Measurements from ENCODE around the gene PLA1A. TPM values are rescaled to one million over a fixed set of nuclear protein-coding genes. Genes with fewer than 3 reads are reported as not detected.

PLA1A gene
- total and polyA plus RNA-seq, 8 donors, result 1.1 to 16.9 (median 3.3) TPM; not detected in 2

DNA sequence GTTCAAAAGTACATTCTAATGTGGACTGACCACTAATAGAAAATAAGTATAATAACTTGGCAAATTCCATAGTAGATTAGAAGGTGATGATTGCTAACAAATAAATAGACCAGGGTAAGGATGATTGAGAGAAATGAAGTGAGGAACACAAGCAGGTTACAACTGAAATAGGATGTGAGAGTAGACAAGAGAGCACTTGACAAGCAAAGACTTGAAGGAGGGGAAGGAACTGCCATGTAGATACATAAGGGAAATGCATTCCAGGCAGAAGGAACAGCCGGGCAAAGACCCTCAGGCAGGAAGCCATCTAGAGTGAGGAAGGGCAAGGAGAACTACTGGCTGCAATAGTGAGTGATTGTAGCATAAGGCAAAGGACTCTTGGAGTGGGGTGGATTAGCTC, 5.0 kb downstream of the PLA1A start:
- DNase-seq, result no peak
- H3K9me3 ChIP-seq, result no peaks in the 10 kb centered on the region
- TF ChIP-seq POLR2A (IDR thresholded peaks at IDR 0.05), result no peak
- no peak for TF ChIP-seq EP300 (IDR thresholded peaks at IDR 0.05)
- TF ChIP-seq, protein P1, sequence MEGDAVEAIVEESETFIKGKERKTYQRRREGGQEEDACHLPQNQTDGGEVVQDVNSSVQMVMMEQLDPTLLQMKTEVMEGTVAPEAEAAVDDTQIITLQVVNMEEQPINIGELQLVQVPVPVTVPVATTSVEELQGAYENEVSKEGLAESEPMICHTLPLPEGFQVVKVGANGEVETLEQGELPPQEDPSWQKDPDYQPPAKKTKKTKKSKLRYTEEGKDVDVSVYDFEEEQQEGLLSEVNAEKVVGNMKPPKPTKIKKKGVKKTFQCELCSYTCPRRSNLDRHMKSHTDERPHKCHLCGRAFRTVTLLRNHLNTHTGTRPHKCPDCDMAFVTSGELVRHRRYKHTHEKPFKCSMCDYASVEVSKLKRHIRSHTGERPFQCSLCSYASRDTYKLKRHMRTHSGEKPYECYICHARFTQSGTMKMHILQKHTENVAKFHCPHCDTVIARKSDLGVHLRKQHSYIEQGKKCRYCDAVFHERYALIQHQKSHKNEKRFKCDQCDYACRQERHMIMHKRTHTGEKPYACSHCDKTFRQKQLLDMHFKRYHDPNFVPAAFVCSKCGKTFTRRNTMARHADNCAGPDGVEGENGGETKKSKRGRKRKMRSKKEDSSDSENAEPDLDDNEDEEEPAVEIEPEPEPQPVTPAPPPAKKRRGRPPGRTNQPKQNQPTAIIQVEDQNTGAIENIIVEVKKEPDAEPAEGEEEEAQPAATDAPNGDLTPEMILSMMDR (IDR thresholded peaks at IDR 0.05), result no peak
- TF ChIP-seq POLR2AphosphoS5 (IDR thresholded peaks at IDR 0.05), result no peak
- no peaks in the 10 kb centered on the region for H3K27me3 ChIP-seq
- H3K4me3 ChIP-seq, result no peak overlapping the region
- no peaks in the 10 kb centered on the region for H3K36me3 ChIP-seq
- intact Hi-C loops (cut with DNase I; ENCODE audit: low total_unique reads), result no loop called here
- 63 to 79% (median 72%) methylated on average over 1 of the region's 1 CpG for WGBS, 5 donors
- peak overlapping the region in 1 of 5 donors; percentile 26 for H3K27ac ChIP-seq
- peaks cover 3 to 12% (median 7%) of the 10 kb centered on the region in 4 donors for H3K4me1 ChIP-seq

DNA sequence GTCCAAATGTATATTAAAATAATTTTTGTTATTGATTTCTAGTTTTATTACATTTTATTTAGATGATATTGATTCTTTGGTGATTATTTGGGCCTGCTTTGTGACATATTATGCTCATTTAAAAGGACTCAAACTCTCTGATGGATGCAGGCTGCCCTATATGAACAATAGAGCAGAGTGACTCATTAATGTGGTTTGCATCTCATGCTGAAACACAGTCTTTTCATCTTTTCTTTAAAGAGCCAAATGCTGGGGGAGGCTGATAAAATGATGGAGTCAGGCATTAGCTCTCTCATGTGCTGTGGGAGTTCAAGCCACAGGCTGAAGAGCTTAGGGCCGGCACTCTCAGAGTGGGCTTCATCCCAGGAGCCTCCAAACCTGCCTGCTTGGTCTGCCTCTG, 7.2 kb downstream of the PLA1A start:
- H3K9me3 ChIP-seq, result no peaks in the 10 kb centered on the region
- no peak for DNase-seq
- no peaks in the 10 kb centered on the region for H3K27me3 ChIP-seq
- H3K4me3 ChIP-seq, result no peak overlapping the region
- H3K27ac ChIP-seq, result no peak overlapping the region
- intact Hi-C loops (cut with DNase I; ENCODE audit: low total_unique reads), result no loop called here
- H3K4me1 ChIP-seq, result peaks cover 0 to 5% (median 2%) of the 10 kb centered on the region in 4 donors
- WGBS, 5 donors, result 76 to 100% (median 92%) methylated on average over 1 of the region's 1 CpG
- TF ChIP-seq, protein P1 (IDR thresholded peaks at IDR 0.05), result no peak
- no peak for TF ChIP-seq EP300 (IDR thresholded peaks at IDR 0.05)
- no peak for TF ChIP-seq POLR2A (IDR thresholded peaks at IDR 0.05)
- no peak for TF ChIP-seq POLR2AphosphoS5 (IDR thresholded peaks at IDR 0.05)
- no peaks in the 10 kb centered on the region for H3K36me3 ChIP-seq

DNA sequence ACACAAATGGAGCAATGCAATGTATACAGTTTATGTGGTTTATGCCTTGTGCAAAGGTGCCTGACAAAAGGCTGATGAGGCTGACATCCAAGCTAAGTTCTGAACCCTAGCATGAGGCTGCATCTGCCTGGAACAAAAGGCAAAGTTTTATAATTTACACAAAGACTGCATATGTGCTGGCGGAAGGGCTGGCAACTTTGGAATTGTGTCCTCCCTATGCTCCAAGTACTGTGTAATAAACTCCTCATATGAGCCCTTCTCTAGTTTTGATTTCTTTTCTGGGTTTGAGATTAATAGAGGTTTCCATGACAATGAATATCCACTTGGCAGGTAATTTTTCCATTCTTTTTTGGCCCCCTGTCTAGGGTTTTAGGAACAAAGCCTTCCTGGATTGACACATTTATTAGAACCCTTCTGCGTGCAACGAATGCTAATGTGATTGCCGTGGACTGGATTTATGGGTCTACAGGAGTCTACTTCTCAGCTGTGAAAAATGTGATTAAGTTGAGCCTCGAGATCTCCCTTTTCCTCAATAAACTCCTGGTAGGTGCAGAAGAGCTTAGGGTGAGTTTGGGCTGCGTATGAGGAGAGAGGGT, 10.8 kb downstream of the PLA1A start:
- Histone ChIP-seq H3K4me1 (no peaks in the 10 kb centered on the region), H3K36me3 (no peaks in the 10 kb centered on the region), H3K4me3 (no peak overlapping the region), H3K27me3 (no peaks in the 10 kb centered on the region), H3K9me3 (no peaks in the 10 kb centered on the region), H3K27ac (no peak overlapping the region)
- WGBS, 5 donors, result 88 to 94% (median 89%) methylated on average over 6 of the region's 6 CpGs
- intact Hi-C loops (cut with DNase I; ENCODE audit: low total_unique reads), result no loop called here
- TF ChIP-seq POLR2AphosphoS5 (IDR thresholded peaks at IDR 0.05) (no peak), POLR2A (IDR thresholded peaks at IDR 0.05) (no peak), EP300 (IDR thresholded peaks at IDR 0.05) (no peak)
- TF ChIP-seq, protein P1 (IDR thresholded peaks at IDR 0.05), result no peak
- no peak for DNase-seq

DNA sequence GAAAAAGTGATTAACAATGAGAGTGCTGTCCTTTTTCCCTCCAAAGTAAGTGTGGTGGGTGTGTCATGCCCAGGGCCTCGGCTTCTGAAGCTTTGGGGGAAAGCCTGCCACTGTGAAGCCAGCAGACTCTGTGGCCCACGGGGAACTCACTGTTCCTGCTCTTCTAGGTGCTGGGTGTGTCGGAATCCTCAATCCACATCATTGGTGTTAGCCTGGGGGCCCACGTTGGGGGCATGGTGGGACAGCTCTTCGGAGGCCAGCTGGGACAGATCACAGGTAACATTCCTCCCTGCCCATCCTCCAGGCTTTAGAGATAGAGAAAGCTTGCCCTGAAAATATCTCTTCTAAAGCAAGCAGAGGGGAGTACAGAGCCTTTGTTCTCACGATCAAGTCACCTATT, 11.6 kb downstream of the PLA1A start:
- 48 to 66% (median 55%) methylated on average over 3 to 6 of the region's 6 CpGs for WGBS, 5 donors
- H3K27ac ChIP-seq, result no peak overlapping the region
- no peak for DNase-seq

More for the DNA sequence above, 11.6 kb downstream of the PLA1A start:
- Histone ChIP-seq H3K4me3 (no peak overlapping the region), H3K4me1 (no peaks in the 10 kb centered on the region), H3K36me3 (no peaks in the 10 kb centered on the region), H3K27me3 (no peaks in the 10 kb centered on the region), H3K9me3 (no peaks in the 10 kb centered on the region)
- intact Hi-C loops (cut with DNase I; ENCODE audit: low total_unique reads), result no loop called here
- TF ChIP-seq EP300 (IDR thresholded peaks at IDR 0.05), result no peak
- TF ChIP-seq, protein P1 (IDR thresholded peaks at IDR 0.05), result no peak
- TF ChIP-seq POLR2AphosphoS5 (IDR thresholded peaks at IDR 0.05), result no peak
- TF ChIP-seq POLR2A (IDR thresholded peaks at IDR 0.05), result no peak
